ENCODE measurements around the gene CDS1.
"Not testable (repeated sequence)": the region's sequence is repeated elsewhere in the genome, so short reads cannot be mapped to it uniquely, and the experiment has no call there.

The CDS1 gene

GRCh38 chr4:84673475-84674240 is 90.7 kb downstream of the CDS1 start:
- DNase-seq (ENCODE audit: low read depth in 2 of 2) = no peak

DNA sequence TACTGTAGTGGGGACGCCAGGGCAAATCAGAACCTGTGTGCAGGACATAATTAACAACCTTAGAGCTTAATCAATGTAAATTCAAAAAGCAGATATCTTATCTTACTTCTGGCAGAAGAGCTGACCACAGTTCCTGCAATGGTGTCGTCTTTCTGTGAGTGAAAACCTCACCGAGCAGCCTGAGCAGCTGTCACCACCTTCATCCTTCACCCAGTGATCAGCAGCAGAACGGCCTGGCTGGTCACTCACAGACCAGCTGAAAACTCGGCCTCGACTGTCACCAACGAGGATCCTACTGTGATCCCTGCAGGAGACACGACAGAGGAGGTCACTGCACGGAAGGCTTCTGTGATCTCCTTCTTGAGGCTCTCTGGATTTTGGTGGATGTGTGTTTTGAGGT is 94.2 kb downstream of the CDS1 start:
- no peak for DNase-seq (ENCODE audit: low read depth in 2 of 2)

GRCh38 chr4:84677995-84678394 is 95.1 kb downstream of the CDS1 start:
- no peak for DNase-seq (ENCODE audit: low read depth in 2 of 2)

DNA sequence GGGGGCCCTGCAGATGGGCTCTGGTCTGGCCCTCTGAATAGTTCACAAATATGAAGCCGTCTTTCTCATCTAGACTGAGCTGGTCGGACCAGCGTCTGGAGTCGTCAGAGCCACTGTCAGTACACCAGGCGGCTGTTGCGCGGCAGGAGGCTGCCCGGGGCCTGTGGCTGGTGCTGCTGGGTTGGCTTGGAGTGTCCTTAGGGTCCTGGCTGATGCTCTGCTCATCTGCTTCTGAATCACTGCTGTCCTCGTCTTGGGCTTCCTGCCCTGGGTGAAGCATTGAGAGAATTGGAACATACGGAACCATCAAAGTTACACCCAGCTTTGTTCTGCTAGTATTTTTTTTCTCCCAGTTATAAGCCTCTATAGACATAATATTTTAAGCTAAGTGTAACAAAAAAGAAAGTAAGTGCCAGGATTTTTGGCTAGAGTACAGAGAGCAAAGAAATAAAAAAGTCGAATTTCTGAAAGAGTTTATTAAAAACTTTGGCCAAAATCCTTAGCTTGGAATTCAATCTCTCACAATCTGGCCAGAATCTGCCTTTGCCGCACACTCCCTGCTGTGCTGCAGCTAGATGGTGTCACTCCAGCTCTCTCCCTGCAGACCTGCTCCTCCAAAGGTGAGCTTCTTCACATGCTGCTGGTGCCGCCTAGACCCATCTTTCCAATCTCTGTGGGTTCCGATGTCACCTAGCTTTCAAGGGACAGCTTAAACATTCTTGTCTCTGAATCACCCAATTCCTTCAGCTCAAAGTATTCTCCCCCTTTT is 96.2 kb downstream of the CDS1 start:
- DNase-seq (ENCODE audit: low read depth in 2 of 2) = no peak

DNA sequence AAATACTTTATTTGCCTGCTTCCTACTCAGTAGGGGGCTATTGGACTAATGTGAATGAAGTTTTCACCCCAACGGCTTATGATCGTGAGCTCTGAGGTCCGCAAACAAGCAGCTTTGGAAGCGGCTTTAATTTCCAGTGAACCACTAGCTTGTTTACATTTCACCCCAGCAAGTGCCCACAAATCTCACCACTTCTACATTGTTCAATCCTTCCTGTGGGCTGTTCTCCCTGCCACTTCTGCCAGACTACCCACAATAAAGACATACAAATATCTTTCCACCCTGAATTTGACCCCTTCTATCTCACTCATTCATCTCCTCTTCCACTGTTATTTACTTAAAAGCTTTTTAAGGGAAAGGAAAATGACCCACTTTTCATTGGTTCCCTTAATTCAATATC is 98.0 kb downstream of the CDS1 start:
- no peak for DNase-seq (ENCODE audit: low read depth in 2 of 2)

DNA sequence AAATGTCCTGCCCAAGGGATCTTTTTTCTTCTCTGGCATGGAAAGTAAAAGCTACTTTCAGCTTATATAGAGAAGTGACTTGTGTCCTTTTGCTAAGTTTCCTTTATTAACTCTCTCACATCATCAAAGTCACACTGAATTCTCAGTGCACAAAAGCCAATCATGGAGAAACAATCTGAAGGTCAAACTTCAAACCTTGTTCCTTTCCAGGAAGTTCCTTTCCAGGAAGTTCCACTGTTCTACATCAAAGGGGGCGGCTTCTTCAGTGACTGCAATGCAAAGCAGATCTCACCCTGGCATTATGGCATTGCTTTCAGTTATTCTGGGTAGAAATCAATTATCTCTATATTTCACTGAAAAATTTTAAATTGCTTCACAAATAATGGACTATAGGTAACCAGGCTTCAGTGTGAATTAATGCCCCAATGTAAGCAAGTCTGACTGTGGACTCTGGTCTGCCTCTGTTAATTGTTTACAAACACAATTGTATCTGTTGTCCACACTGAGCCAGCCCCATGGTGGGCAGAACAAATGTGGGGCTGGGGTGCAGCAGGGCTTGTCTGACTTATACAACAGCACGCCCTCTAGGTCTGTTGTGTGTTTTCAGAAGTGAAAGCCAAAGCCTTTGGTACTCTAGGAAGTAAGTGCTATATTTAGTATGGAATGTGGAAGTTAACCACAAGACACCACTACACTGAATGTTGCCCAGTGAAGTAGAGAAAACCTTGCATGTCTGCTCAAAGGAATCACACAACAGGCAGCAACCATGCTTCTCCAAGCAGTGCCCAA is 98.8 kb downstream of the CDS1 start:
- DNase-seq (ENCODE audit: low read depth in 2 of 2) = no peak

GRCh38 chr4:84682661-84683060 is 99.7 kb downstream of the CDS1 start:
- not testable (repeated sequence) for DNase-seq (ENCODE audit: low read depth in 2 of 2)

GRCh38 chr4:84683064-84683850 is 100.3 kb downstream of the CDS1 start:
- no peak for DNase-seq (ENCODE audit: low read depth in 2 of 2)

- DNase-seq (ENCODE audit: low read depth in 2 of 2) = no peak
Measured at GRCh38 chr4:84684361-84684760, 101.4 kb downstream of the CDS1 start.

DNA sequence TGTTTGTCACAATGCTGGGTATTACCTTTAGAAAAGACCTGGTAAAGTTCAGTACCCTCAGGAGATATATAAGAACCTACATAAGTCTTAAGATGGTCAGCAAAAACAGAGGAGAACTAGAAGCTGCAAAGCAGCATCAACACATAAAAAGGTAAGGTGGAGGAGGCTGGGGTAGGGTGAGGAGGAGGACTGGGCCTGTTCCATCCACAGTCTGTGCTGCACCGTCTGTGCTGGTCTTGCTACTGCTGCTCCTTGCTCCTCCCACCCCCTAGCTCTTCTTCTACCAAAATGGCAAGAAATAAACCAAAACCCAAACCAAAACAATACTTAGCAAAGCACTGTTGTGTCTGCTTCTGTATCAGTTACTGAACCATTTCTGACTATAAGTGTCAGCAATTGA is 102.2 kb downstream of the CDS1 start:
- DNase-seq (ENCODE audit: low read depth in 2 of 2) = no peak

- DNase-seq (ENCODE audit: low read depth in 2 of 2) = no peak
Measured at GRCh38 chr4:84688605-84689004, 105.7 kb downstream of the CDS1 start.

DNA sequence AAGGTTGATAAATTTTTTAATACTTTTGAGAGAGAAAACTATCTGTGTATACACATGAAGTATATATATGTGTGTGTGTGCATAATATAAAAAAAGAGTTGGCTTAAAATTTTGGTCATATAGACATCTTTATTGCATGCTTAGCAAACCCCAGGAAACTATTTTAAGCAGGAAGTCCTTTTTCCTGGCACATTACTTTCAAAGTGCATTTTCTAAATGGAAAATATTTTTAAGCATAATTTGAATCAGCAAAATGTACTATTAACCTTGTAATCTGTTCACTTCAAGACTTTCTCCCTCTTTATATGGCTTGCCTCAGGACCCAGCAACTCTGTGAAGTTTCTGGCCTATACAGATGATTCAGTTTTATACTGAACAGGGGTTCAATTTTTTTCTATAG is 106.3 kb downstream of the CDS1 start:
- DNase-seq (ENCODE audit: low read depth in 2 of 2) = no peak

- no peak for DNase-seq (ENCODE audit: low read depth in 2 of 2)
Measured at GRCh38 chr4:84690481-84690880, 107.6 kb downstream of the CDS1 start.

- DNase-seq (ENCODE audit: low read depth in 2 of 2) = no peak
Measured at GRCh38 chr4:84691170-84691691, 108.3 kb downstream of the CDS1 start.

- DNase-seq (ENCODE audit: low read depth in 2 of 2) = no peak
Measured at GRCh38 chr4:84691800-84692199, 108.9 kb downstream of the CDS1 start.

- no peak for DNase-seq (ENCODE audit: low read depth in 2 of 2)
Measured at GRCh38 chr4:84697159-84697558, 114.2 kb downstream of the CDS1 start.

DNA sequence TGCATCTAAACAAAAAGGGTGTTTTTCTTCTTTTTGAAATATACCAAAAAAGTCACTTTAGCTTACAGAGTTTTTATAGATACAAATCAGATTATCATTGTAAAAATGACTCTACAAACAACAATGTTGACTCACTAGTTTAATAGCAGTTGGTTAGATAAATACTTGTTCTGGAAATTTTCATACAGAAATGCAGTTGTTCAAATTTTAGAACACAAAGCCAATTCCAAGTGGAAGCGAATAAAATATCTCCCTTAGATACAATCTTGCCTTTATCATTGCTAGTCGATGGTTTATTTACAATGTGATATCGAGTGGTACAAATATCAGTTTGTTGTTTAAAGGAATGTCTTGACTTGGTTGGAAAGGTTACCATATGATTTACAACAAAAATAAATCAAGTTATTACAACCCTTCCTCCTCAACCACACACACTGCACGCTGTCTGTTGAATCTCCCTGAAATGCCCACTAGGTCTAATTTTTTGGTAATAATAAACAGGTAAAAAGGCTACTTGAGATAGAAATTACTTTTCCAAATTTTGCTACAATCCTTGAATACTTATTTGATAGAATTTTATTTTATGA is 114.8 kb downstream of the CDS1 start:
- no peak for DNase-seq (ENCODE audit: low read depth in 2 of 2)

DNA sequence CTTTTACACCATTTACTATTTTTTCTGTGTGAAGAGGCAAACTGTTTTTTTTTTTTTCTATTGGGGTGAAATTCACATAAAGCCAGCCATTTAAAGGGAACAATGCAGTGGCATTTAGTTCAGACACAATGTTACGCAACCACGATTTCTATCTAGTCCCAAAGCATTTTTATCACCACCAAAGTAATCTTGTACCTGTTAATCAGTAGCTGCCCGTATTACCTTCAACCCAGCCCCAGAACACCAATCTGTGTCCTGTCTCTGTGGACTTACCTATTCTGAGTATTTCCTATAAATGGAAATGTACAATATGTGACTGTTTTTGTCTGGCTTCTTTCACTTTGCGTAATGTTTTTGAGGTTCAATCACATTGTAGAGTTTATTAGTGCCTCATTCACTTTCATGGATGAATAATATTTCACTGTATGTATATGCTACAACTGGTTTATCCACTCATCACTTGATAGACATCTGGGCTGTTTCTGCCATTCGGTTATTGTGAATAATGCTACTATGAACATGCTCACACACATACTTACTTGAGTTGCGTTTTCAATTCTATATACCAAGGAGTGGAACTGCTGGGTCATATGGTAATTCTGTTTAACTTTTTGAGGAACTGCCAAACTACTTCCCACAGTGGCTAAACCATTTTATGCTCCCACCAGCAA is 116.2 kb downstream of the CDS1 start:
- DNase-seq (ENCODE audit: low read depth in 2 of 2) = no peak

All from activated CD8-positive, alpha-beta memory T cell treated with anti-CD3 and anti-CD28 coated beads for 4 hours (primary cell).